Mesenteric fat pad (tissue), 1 donor: Measurements from ENCODE around the gene ARHGDIA. TPM values are rescaled to one million over a fixed set of nuclear protein-coding genes. Genes with fewer than 3 reads are reported as not detected.

Source experiments
- DNase-seq: peaks from one replicate; pipeline ENCODE4 v3.0.0-alpha.2; 2020; ENCODE audit warnings: low spot score
- total RNA-seq: library from RNA; stranded (reverse); fragmentation: NEBNext Ultra II Directional; extraction: Animal tissue kit (Norgen Biotek cat#: 25700); gene quantifications from one replicate; pipeline ENCODE4 v1.2.1, GENCODE V29; 2021
- donor health status: DM: yes; HTN: yes; CAD: no.

Gene ARHGDIA
- total RNA-seq, 1 donor from 2014 or later: 521 TPM

- no peak for DNase-seq
These were observed 42.5 kb downstream of the ARHGDIA start for GRCh38 chr17:81828656-81829055.

GRCh38 chr17:81825841-81826466 is 45.2 kb downstream of the ARHGDIA start:
- DNase-seq: no peak

GRCh38 chr17:81824595-81824994 is 46.5 kb downstream of the ARHGDIA start:
- DNase-seq: no peak

- DNase-seq: no peak
These were observed 47.2 kb downstream of the ARHGDIA start for GRCh38 chr17:81823820-81824550.

GRCh38 chr17:81822996-81823819 is 47.9 kb downstream of the ARHGDIA start:
- DNase-seq: no peak

- DNase-seq: no peak
These were observed 48.9 kb downstream of the ARHGDIA start for GRCh38 chr17:81822312-81822637.

GRCh38 chr17:81821603-81822311 is 49.4 kb downstream of the ARHGDIA start:
- DNase-seq: no peak

- DNase-seq: no peak
These were observed 50.0 kb downstream of the ARHGDIA start for GRCh38 chr17:81821147-81821546.

- no peak for DNase-seq
These were observed 51.4 kb downstream of the ARHGDIA start for GRCh38 chr17:81819708-81820107.

- DNase-seq: no peak
These were observed 53.4 kb downstream of the ARHGDIA start for GRCh38 chr17:81817758-81818147.

Other genes with a start within 250 kb of the ARHGDIA start
- gene NPLOC4, start 234.2 kb downstream of the ARHGDIA start, total RNA-seq: 129 TPM
- 0.29 TPM for gene TSPAN10, start 234.1 kb downstream of the ARHGDIA start, total RNA-seq
- 1.3 TPM for gene PDE6G, start 214.8 kb downstream of the ARHGDIA start, total RNA-seq
- 27.5 TPM for gene OXLD1, start 204.7 kb downstream of the ARHGDIA start, total RNA-seq
- 11.9 TPM for gene CCDC137, start 204.6 kb downstream of the ARHGDIA start, total RNA-seq
- 25.0 TPM for gene ARL16, start 187.5 kb downstream of the ARHGDIA start, total RNA-seq
- 109 TPM for gene HGS, start 187.3 kb downstream of the ARHGDIA start, total RNA-seq
- 60.7 TPM for gene MRPL12, start 168.0 kb downstream of the ARHGDIA start, total RNA-seq
- gene SLC25A10, start 159.1 kb downstream of the ARHGDIA start, total RNA-seq: 17.0 TPM
- 0.26 TPM for gene GCGR, start 67.2 kb downstream of the ARHGDIA start, total RNA-seq
- gene MCRIP1, start 38.0 kb downstream of the ARHGDIA start, total RNA-seq: 63.2 TPM
- not detected for gene PPP1R27, start 36.3 kb downstream of the ARHGDIA start, total RNA-seq
- 575 TPM for gene P4HB, start 10.8 kb downstream of the ARHGDIA start, total RNA-seq
- 46.2 TPM for gene ALYREF, start 20.2 kb upstream of the ARHGDIA start, total RNA-seq
- 102 TPM for gene ANAPC11, start 20.4 kb upstream of the ARHGDIA start, total RNA-seq
- gene NPB, start 30.9 kb upstream of the ARHGDIA start, total RNA-seq: not detected
- 33.9 TPM for gene PCYT2, start 40.1 kb upstream of the ARHGDIA start, total RNA-seq
- 16.9 TPM for gene SIRT7, start 46.8 kb upstream of the ARHGDIA start, total RNA-seq
- 29.7 TPM for gene MAFG, start 56.4 kb upstream of the ARHGDIA start, total RNA-seq
- gene PYCR1, start 66.0 kb upstream of the ARHGDIA start, total RNA-seq: 9.5 TPM
- gene MYADML2, start 75.9 kb upstream of the ARHGDIA start, total RNA-seq: not detected
- not detected for gene NOTUM, start 89.8 kb upstream of the ARHGDIA start, total RNA-seq
- gene ASPSCR1, start 106.3 kb upstream of the ARHGDIA start, total RNA-seq: 31.5 TPM
- gene CENPX, start 151.5 kb upstream of the ARHGDIA start, total RNA-seq: 47.0 TPM
- 7.0 TPM for gene LRRC45, start 152.0 kb upstream of the ARHGDIA start, total RNA-seq
- 15.5 TPM for gene RAC3, start 160.3 kb upstream of the ARHGDIA start, total RNA-seq
- gene DCXR, start 166.4 kb upstream of the ARHGDIA start, total RNA-seq: 157 TPM
- gene RFNG, start 180.5 kb upstream of the ARHGDIA start, total RNA-seq: 46.1 TPM
- gene GPS1, start 180.6 kb upstream of the ARHGDIA start, total RNA-seq: 85.8 TPM
- gene DUS1L, start 194.5 kb upstream of the ARHGDIA start, total RNA-seq: 103 TPM
- gene FASN, start 226.9 kb upstream of the ARHGDIA start, total RNA-seq: 1,109 TPM